Activated naive CD4-positive, alpha-beta T cell treated with anti-CD3 and anti-CD28 coated beads for 36 hours (primary cell): ENCODE data around the gene KRTAP9-6. TPM values are rescaled to one million over a fixed set of nuclear protein-coding genes. Genes with fewer than 3 reads are reported as not detected.

ENCODE experiments used
- CTCF ChIA-PET: fragments of 350-600 bp; sonication (Branson Sonifier 250); formaldehyde crosslinking; loops from one replicate; lab custom pipeline; 2021; ENCODE audit warnings: antibody characterized with exemption; lab: Charles Lee
- DNase-seq: peaks from one replicate; pipeline ENCODE4 v3.0.0-alpha.2; 2020
- H3K27ac Mint-ChIP-seq: one replicate; pipeline ENCODE4 v1.8.0; 2021; ENCODE audit warnings: mild to moderate bottlenecking, mixed read lengths
- H3K27me3 Mint-ChIP-seq: one replicate; pipeline ENCODE4 v1.8.0; 2021; ENCODE audit warnings: low read depth, mixed read lengths
- H3K36me3 Mint-ChIP-seq: one replicate; pipeline ENCODE4 v1.8.0; 2021; ENCODE audit warnings: low read depth, mixed read lengths
- H3K4me1 Mint-ChIP-seq: one replicate; pipeline ENCODE4 v1.8.0; 2021; ENCODE audit warnings: low read depth, mixed read lengths
- H3K4me3 Mint-ChIP-seq: one replicate; pipeline ENCODE4 v1.8.0; 2021; ENCODE audit warnings: mild to moderate bottlenecking, moderate library complexity, mixed read lengths
- H3K9me3 Mint-ChIP-seq: one replicate; pipeline ENCODE4 v1.8.0; 2021; ENCODE audit warnings: mixed read lengths
- intact Hi-C: fragments of 100-400 bp; cut with micrococcal nuclease; formaldehyde crosslinking; loops from one replicate; pipeline ENCODE4 v1.15.1; 2023
- total RNA-seq, 2 experiments: library from RNA; stranded (reverse); gene quantifications; one replicate each; pipeline ENCODE4 v1.2.3, GENCODE V29; 2021

The KRTAP9-6 gene
- total RNA-seq, 2 experiments from 2014 or later: not detected

GRCh38 chr17:41284043-41284442, 18.9 kb downstream of the KRTAP9-6 start:
- CTCF ChIA-PET: no interaction called here
- Mint-ChIP-seq H3K9me3 (no peaks in the 10 kb centered on the region), H3K4me1 (peaks cover 17% of the 10 kb centered on the region), H3K4me3 (no peak overlapping the region), H3K27ac (no peak overlapping the region), H3K36me3 (no peaks in the 10 kb centered on the region), H3K27me3 (no peaks in the 10 kb centered on the region)
- DNase-seq: no peak
- intact Hi-C loops: no loop called here

- Mint-ChIP-seq H3K36me3 (no peaks in the 10 kb centered on the region), H3K27ac (no peak overlapping the region), H3K4me3 (no peak overlapping the region), H3K27me3 (no peaks in the 10 kb centered on the region), H3K4me1 (peaks cover 17% of the 10 kb centered on the region), H3K9me3 (no peaks in the 10 kb centered on the region)
- intact Hi-C loops: no loop called here
- CTCF ChIA-PET: no interaction called here
- no peak for DNase-seq
Measured at GRCh38 chr17:41284546-41284945, 19.4 kb downstream of the KRTAP9-6 start.

- Mint-ChIP-seq H3K4me1 (peaks cover 17% of the 10 kb centered on the region), H3K4me3 (no peak overlapping the region), H3K27ac (no peak overlapping the region), H3K27me3 (no peaks in the 10 kb centered on the region), H3K9me3 (no peaks in the 10 kb centered on the region), H3K36me3 (no peaks in the 10 kb centered on the region)
- intact Hi-C loops: no loop called here
- no peak for DNase-seq
- CTCF ChIA-PET: no interaction called here
Measured at GRCh38 chr17:41287050-41287449, 21.9 kb downstream of the KRTAP9-6 start.

GRCh38 chr17:41294016-41294415, 28.8 kb downstream of the KRTAP9-6 start:
- Mint-ChIP-seq H3K27me3 (no peaks in the 10 kb centered on the region), H3K4me1 (no peaks in the 10 kb centered on the region), H3K36me3 (no peaks in the 10 kb centered on the region), H3K9me3 (no peaks in the 10 kb centered on the region), H3K4me3 (no peak overlapping the region), H3K27ac (no peak overlapping the region)
- intact Hi-C loops: no loop called here
- CTCF ChIA-PET: no interaction called here
- DNase-seq: no peak

GRCh38 chr17:41296846-41297245, 31.7 kb downstream of the KRTAP9-6 start:
- Mint-ChIP-seq H3K4me3 (no peak overlapping the region), H3K36me3 (no peaks in the 10 kb centered on the region), H3K27ac (no peak overlapping the region), H3K4me1 (peaks cover 7% of the 10 kb centered on the region), H3K27me3 (no peaks in the 10 kb centered on the region), H3K9me3 (peaks cover 7% of the 10 kb centered on the region)
- CTCF ChIA-PET: no interaction called here
- intact Hi-C loops: no loop called here
- no peak for DNase-seq

GRCh38 chr17:41298458-41299135, 33.4 kb downstream of the KRTAP9-6 start:
- Mint-ChIP-seq H3K27ac (no peak overlapping the region), H3K9me3 (peaks cover 7% of the 10 kb centered on the region), H3K4me1 (peaks cover 10% of the 10 kb centered on the region), H3K27me3 (no peaks in the 10 kb centered on the region), H3K4me3 (no peak overlapping the region), H3K36me3 (no peaks in the 10 kb centered on the region)
- intact Hi-C loops: no loop called here
- no peak for DNase-seq
- CTCF ChIA-PET: no interaction called here

GRCh38 chr17:41301204-41301790, 36.1 kb downstream of the KRTAP9-6 start:
- H3K27me3 Mint-ChIP-seq: no peaks in the 10 kb centered on the region
- intact Hi-C loops: no loop called here
- CTCF ChIA-PET: interaction anchor here (3.4 kb wide), 1 partner anchor 21 kb away, joined by 8 read pairs; no protein-coding TSS in a partner anchor
- no peak overlapping the region for H3K4me3 Mint-ChIP-seq
- no peak overlapping the region for H3K27ac Mint-ChIP-seq
- DNase-seq: no peak
- H3K4me1 Mint-ChIP-seq: peaks cover 10% of the 10 kb centered on the region
- no peaks in the 10 kb centered on the region for H3K36me3 Mint-ChIP-seq
- peaks cover 7% of the 10 kb centered on the region for H3K9me3 Mint-ChIP-seq

- Mint-ChIP-seq H3K27ac (no peak within 1 kb of the TSS), H3K36me3 (no peaks in the 10 kb centered on the region), H3K27me3 (no peaks in the 10 kb centered on the region), H3K4me3 (no peak within 1 kb of the TSS), H3K9me3 (peaks cover 7% of the 10 kb centered on the region), H3K4me1 (peaks cover 18% of the 10 kb centered on the region)
- CTCF ChIA-PET: interaction anchor here (3.4 kb wide), 1 partner anchor 20 kb away, joined by 8 read pairs; no protein-coding TSS in a partner anchor
- intact Hi-C loops: no loop called here
- no peak for DNase-seq
Measured at GRCh38 chr17:41301916-41302901, 37.0 kb downstream of the KRTAP9-6 start, which contains the start of gene KRTAP29-1. TSS of gene KRTAP29-1 (minus strand) at chr17:41302851. CDS start at chr17:41302851, 0 bp downstream.

GRCh38 chr17:41302981-41303380, 37.8 kb downstream of the KRTAP9-6 start:
- CTCF ChIA-PET: interaction anchor here (1.0 to 3.4 kb wide), 2 partner anchors 11 to 19 kb away, joined by 3 to 8 read pairs; no protein-coding TSS in a partner anchor
- no peaks in the 10 kb centered on the region for H3K27me3 Mint-ChIP-seq
- peaks cover 7% of the 10 kb centered on the region for H3K9me3 Mint-ChIP-seq
- DNase-seq: no peak
- H3K27ac Mint-ChIP-seq: no peak overlapping the region
- intact Hi-C loops: no loop called here
- peaks cover 25% of the 10 kb centered on the region for H3K4me1 Mint-ChIP-seq
- H3K4me3 Mint-ChIP-seq: no peak overlapping the region
- H3K36me3 Mint-ChIP-seq: no peaks in the 10 kb centered on the region

- Mint-ChIP-seq H3K27me3 (no peaks in the 10 kb centered on the region), H3K4me3 (no peak overlapping the region), H3K27ac (no peak overlapping the region), H3K36me3 (no peaks in the 10 kb centered on the region), H3K9me3 (peaks cover 7% of the 10 kb centered on the region), H3K4me1 (peaks cover 36% of the 10 kb centered on the region)
- no peak for DNase-seq
- CTCF ChIA-PET: interaction anchor here (3.4 kb wide), 1 partner anchor 18 kb away, joined by 8 read pairs; no protein-coding TSS in a partner anchor
- intact Hi-C loops: no loop called here
Measured at GRCh38 chr17:41304091-41304490, 38.9 kb downstream of the KRTAP9-6 start.

GRCh38 chr17:41307647-41308046, 42.5 kb downstream of the KRTAP9-6 start:
- Mint-ChIP-seq H3K4me3 (no peak overlapping the region), H3K27ac (peak overlapping the region; percentile 1)
- DNase-seq: no peak

More at GRCh38 chr17:41307647-41308046, 42.5 kb downstream of the KRTAP9-6 start:
- Mint-ChIP-seq H3K9me3 (no peaks in the 10 kb centered on the region), H3K4me1 (peaks cover 47% of the 10 kb centered on the region), H3K36me3 (no peaks in the 10 kb centered on the region), H3K27me3 (no peaks in the 10 kb centered on the region)
- intact Hi-C loops: loop anchor here (2.0 kb wide), 1 partner anchor 33 kb away; no protein-coding TSS in a partner anchor
- CTCF ChIA-PET: interaction anchor here (1.1 to 3.0 kb wide), 2 partner anchors 13 to 15 kb away, joined by 4 to 14 read pairs; no protein-coding TSS in a partner anchor
